GM18867 (cell line): ENCODE results near the gene SUPT5H.

ENCODE experiments used
- ATAC-seq: cut with Tn5 transposase; IDR thresholded peaks from one replicate; pipeline ENCODE4 v1.9.1; 2021; ENCODE audit warnings: mild to moderate bottlenecking, moderate library complexity; ENCODE audit not compliant: unreplicated experiment

The SUPT5H gene

DNA sequence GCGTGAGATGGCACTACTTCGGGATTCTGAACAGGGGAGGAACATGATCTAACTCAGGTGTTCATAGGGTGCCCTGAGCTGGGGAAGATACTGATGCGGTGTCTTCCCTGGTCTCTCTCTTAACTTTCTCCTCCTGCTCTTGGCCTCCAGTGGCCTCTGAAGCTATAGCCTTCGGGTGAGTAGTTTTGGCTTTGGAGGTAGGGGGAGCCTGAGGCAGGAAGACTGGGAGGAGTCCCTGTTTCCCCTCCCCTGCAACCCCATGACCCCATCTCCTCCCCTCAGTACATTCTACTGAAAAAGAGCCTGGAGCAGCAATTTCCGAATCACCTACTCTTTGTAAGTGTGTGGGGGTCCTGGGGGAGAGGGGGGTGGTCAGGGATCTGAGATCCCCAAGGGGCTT lies 73.1 kb downstream of the SUPT5H start:
- ATAC-seq = no peak

GRCh38 chr19:39518975-39519374 lies 73.6 kb downstream of the SUPT5H start:
- no peak for ATAC-seq

GRCh38 chr19:39520541-39521484 lies 75.4 kb downstream of the SUPT5H start:
- no peak for ATAC-seq

DNA sequence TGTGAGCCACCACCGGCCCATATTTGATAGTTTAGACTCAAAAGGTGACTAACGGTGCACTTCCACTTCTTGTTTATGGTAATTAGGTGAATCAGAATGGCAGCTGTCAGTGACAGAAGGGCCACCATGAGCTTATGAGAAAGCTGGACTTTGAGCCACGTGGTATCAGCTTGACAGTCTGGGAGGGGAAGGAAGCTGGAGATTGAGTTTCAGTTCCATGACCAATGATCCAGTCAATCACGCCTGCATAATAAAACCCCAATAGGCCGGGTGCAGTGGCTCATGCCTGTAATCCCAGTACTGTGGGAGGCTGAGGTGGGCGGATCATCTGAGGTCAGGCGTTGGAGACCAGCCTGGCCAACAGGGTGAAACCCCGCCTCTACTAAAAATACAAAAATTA lies 79.1 kb downstream of the SUPT5H start:
- no peak for ATAC-seq

DNA sequence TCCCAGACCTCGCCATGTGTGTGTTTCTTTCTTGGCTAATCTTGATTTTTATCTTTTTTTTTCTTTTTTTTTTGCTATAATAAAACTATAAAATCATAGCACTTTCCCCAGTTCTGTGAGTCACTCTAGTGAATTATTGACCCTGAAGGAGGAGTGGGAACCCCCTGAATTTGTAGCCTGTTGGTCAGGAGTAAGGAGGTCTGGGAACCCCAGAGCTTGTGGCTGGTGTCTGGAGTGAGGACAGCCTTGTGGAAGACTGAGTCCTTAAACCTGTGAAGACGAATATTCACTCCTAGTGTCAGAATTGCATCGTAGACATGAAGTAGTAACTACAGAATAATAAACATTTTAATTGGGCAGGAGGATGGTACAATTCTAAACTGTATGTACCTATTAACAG lies 79.8 kb downstream of the SUPT5H start:
- ATAC-seq = no peak
